ENCODE results near the gene PCDHA8. TPM values are rescaled to one million over a fixed set of nuclear protein-coding genes. Genes with fewer than 3 reads are reported as not detected.
"Not testable (repeated sequence)": the region's sequence is repeated elsewhere in the genome, so short reads cannot be mapped to it uniquely, and the experiment has no call there.

The PCDHA8 gene
- total RNA-seq, 2 experiments from 2014 or later, result not detected

DNA sequence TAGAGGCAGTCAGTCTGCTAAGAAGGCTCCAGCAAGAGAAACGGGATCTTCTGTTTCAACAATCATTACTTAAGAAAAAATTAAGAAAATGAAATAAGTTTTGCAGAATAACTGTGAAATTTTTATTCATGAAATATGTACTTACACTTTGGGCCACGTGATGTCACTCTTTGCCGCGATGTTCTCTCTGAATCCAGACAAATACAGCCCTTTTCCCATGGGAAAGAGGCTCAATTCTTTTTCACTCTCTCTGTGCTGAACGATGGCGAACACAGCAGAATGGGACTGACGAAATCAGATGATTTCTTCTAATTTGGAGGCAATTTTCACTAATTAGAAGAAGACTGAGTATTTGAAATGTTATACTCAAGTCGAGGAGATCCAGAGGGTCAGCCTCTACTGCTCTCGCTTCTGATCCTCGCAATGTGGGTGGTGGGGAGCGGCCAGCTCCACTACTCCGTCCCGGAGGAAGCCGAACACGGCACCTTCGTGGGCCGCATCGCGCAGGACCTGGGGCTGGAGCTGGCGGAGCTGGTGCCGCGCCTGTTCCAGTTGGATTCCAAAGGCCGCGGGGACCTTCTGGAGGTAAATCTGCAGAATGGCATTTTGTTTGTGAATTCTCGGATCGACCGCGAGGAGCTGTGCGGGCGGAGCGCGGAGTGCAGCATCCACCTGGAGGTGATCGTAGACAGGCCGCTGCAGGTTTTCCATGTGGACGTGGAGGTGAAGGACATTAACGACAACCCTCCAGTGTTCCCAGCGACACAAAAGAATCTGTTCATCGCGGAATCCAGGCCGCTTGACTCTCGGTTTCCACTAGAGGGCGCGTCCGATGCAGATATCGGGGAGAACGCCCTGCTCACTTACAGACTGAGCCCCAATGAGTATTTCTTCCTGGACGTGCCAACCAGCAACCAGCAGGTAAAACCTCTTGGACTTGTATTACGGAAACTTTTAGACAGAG is 7.4 kb downstream of the PCDHA8 start, which contains the start of gene PCDHA9:
TSS of gene PCDHA9 (plus strand) at position 244 of the 964 bp plus-strand sequence. CDS start at position 358, 114 bp downstream.
- H3K9me3 Mint-ChIP-seq (ENCODE audit: low read depth), result peaks cover 11% of the 10 kb centered on the region
- H3K4me3 Mint-ChIP-seq, H3K27me3 Mint-ChIP-seq, CTCF ChIA-PET, DNase-seq, ATAC-seq, H3K27ac Mint-ChIP-seq, H3K4me1 Mint-ChIP-seq, H3K36me3 Mint-ChIP-seq: not testable (repeated sequence)

DNA sequence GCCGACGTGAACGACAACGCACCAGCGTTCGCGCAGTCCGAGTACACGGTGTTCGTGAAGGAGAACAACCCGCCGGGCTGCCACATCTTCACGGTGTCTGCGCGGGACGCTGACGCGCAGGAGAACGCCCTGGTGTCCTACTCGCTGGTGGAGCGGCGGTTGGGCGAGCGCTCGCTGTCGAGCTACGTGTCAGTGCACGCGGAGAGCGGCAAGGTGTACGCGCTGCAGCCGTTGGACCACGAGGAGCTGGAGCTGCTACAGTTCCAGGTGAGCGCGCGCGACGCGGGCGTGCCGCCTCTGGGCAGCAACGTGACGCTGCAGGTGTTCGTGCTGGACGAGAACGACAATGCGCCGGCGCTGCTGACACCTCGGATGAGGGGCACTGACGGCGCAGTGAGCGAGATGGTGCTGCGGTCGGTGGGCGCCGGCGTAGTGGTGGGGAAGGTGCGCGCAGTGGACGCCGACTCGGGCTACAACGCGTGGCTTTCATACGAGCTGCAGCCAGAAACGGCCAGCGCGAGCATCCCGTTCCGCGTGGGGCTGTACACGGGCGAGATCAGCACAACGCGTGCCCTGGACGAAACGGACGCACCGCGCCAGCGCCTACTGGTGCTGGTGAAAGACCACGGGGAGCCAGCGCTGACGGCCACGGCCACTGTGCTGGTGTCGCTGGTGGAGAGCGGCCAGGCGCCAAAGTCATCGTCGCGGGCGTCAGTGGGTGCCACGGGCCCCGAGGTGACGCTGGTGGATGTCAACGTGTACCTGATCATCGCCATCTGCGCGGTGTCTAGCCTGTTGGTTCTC is 9.0 kb downstream of the PCDHA8 start:
- H3K9me3 Mint-ChIP-seq (ENCODE audit: low read depth); H3K27me3 Mint-ChIP-seq; H3K27ac Mint-ChIP-seq; H3K4me3 Mint-ChIP-seq; CTCF ChIA-PET; ATAC-seq; DNase-seq; H3K4me1 Mint-ChIP-seq; H3K36me3 Mint-ChIP-seq: not testable (repeated sequence)

DNA sequence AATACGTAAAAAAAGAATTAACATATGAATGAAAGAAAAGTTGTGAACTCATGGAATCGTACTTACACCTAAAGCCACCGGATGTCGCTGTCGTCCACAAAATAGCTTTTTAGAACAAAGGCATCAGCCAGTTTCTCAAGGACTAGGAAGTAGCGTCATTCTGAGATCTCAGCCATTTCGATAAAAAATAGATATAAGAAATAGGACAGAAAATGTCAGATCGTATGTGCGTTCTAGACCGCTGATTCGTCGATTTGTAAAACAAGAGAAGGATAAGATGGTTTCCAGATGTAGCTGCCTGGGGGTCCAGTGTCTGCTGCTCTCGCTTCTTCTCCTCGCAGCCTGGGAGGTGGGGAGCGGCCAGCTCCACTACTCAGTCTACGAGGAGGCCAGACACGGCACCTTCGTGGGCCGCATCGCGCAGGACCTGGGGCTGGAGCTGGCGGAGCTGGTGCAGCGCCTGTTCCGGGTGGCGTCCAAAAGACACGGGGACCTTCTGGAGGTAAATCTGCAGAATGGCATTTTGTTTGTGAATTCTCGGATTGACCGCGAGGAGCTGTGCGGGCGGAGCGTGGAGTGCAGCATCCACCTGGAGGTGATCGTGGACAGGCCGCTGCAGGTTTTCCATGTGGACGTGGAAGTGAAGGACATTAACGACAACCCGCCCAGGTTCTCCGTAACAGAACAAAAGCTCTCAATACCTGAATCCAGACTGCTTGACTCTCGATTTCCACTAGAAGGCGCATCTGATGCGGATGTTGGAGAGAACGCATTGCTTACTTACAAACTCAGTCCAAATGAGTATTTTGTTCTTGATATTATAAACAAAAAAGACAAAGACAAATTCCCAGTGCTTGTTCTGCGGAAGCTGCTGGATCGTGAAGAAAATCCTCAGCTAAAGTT is 15.0 kb downstream of the PCDHA8 start, which contains the start of gene PCDHA10:
TSS of gene PCDHA10 (plus strand) at position 126 of the 903 bp plus-strand sequence. CDS start at position 278, 152 bp downstream.
- peaks cover 13% of the 10 kb centered on the region for H3K9me3 Mint-ChIP-seq (ENCODE audit: low read depth)
- peaks cover 5% of the 10 kb centered on the region for H3K36me3 Mint-ChIP-seq
- ATAC-seq (no peak), DNase-seq (no peak)
- H3K4me1 Mint-ChIP-seq, result no peaks in the 10 kb centered on the region
- CTCF ChIA-PET, result no interaction called here
- H3K27ac Mint-ChIP-seq, result no peak within 1 kb of the TSS
- no peak within 1 kb of the TSS for H3K4me3 Mint-ChIP-seq
- H3K27me3 Mint-ChIP-seq, result peaks cover 9% of the 10 kb centered on the region

DNA sequence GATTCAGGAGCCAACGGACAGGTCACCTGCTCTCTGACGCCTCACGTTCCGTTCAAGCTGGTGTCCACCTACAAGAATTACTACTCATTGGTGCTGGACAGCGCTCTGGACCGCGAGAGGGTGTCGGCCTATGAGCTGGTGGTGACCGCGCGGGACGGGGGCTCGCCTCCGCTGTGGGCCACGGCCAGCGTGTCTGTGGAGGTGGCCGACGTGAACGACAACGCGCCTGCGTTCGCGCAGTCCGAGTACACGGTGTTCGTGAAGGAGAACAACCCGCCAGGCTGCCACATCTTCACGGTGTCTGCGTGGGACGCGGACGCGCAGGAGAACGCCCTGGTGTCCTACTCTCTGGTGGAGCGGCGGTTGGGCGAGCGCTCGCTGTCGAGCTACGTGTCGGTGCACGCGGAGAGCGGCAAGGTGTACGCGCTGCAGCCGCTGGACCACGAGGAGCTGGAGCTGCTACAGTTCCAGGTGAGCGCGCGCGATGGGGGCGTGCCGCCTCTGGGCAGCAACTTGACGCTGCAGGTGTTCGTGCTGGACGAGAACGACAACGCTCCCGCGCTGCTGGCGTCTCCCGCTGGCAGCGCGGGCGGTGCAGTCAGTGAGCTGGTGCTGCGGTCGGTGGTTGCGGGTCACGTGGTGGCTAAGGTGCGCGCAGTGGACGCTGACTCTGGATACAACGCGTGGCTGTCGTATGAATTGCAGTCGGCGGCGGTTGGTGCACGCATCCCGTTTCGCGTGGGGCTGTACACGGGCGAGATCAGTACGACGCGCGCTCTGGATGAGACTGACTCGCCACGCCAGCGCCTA is 16.4 kb downstream of the PCDHA8 start:
- no peak overlapping the region for H3K4me3 Mint-ChIP-seq
- H3K4me1 Mint-ChIP-seq, result no peaks in the 10 kb centered on the region
- no peak overlapping the region for H3K27ac Mint-ChIP-seq
- CTCF ChIA-PET, result interaction anchor here (0.9 kb wide), 1 partner anchor 320 kb away, joined by 3 read pairs; no protein-coding TSS in a partner anchor
- H3K27me3 Mint-ChIP-seq, result peaks cover 9% of the 10 kb centered on the region
- peaks cover 20% of the 10 kb centered on the region for H3K9me3 Mint-ChIP-seq (ENCODE audit: low read depth)
- ATAC-seq (no peak), DNase-seq (no peak)
- peaks cover 5% of the 10 kb centered on the region for H3K36me3 Mint-ChIP-seq

DNA sequence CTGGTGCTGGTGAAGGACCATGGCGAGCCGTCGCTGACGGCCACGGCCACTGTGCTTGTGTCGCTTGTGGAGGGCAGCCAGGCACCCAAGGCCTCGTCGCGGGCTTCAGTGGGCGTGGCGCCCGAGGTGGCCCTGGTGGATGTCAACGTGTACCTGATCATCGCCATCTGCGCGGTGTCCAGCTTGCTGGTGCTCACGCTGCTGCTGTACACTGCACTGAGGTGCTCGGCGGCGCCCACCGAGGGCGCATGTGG is 16.9 kb downstream of the PCDHA8 start:
- no peaks in the 10 kb centered on the region for H3K4me1 Mint-ChIP-seq
- no peak overlapping the region for H3K4me3 Mint-ChIP-seq
- DNase-seq, result no peak
- CTCF ChIA-PET, result no interaction called here
- no peak overlapping the region for H3K27ac Mint-ChIP-seq
- peaks cover 20% of the 10 kb centered on the region for H3K9me3 Mint-ChIP-seq (ENCODE audit: low read depth)
- peaks cover 5% of the 10 kb centered on the region for H3K36me3 Mint-ChIP-seq
- ATAC-seq, result no peak
- H3K27me3 Mint-ChIP-seq, result peaks cover 9% of the 10 kb centered on the region

DNA sequence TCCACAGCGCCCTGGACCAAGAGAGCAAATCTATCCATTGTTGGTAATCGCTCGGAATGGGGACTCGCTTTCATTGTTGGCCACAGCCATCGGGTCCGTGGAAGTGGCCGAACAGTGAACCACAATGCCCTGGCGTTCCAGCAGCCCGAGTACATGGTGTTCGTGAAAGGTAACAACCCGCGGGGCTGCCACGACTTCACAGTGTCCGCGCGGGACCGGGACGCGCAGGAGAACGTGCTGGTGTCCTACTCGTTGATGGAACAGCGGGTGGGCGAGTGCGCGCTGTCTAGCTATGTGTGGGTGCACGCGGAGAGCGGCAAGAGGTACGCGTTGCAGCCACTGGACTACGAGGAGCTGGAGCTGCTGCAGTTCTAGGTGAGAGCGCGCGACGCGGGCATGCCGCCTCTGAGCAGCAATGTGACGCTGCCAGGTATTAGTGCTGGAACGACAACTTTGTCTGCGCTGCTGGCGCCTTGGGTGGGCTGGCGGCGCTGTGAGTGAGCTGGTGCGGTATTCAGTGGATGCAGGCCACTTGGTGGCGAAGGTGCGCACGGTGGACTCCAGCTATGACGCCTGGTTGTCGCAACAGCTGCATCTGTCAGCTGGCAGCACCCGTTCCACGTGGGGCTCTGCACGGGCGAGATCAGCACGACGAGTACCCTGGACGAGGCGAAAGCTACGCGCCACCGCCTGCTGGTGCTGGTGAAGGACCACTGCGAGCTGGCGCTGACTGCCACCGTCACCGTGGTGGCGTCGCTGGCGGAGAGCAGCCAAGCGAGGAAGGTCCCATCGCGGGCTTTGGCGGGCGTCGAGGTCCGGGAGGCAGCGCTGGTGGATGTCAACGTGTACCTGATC is 21.7 kb downstream of the PCDHA8 start:
- ATAC-seq, result no peak

DNA sequence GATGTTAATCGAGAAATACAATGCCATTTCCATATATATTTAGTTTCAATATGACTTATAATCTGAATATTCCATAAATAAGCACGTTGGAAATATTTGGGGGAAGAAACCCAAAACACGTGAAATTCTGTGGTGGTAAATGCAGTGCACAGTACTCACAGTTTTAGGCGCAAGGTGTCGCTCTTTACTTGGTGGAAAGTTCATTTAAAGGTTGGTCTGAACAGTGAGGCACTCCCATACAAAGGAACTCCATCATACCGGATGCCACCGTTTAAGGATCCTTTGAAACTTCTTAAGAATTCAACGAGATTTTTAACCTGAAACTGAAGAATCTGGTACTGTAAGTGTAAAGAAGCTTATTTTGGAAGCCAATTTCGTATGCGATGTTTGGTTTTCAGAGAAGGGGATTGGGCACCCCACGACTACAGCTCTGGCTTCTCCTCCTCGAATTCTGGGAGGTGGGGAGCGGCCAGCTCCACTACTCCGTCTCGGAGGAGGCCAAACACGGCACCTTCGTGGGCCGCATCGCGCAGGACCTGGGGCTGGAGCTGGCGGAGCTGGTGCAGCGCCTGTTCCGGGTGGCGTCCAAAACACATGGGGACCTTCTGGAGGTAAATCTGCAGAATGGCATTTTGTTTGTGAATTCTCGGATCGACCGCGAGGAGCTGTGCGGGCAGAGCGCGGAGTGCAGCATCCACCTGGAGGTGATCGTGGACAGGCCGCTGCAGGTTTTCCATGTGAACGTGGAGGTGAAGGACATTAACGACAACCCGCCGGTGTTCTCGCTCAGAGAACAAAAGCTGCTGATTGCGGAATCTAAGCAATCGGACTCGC is 28.0 kb downstream of the PCDHA8 start, which contains the start of gene PCDHA11:
TSS of gene PCDHA11 (plus strand) at position 237 of the 834 bp plus-strand sequence. CDS start at position 384, 147 bp downstream.
- ATAC-seq (no peak), DNase-seq (no peak)
- Mint-ChIP-seq H3K9me3 (ENCODE audit: low read depth) (peaks cover 6% of the 10 kb centered on the region), H3K4me3 (no peak within 1 kb of the TSS), H3K27me3 (no peaks in the 10 kb centered on the region), H3K27ac (no peak within 1 kb of the TSS), H3K4me1 (no peaks in the 10 kb centered on the region), H3K36me3 (no peaks in the 10 kb centered on the region)
- CTCF ChIA-PET, result no interaction called here

More for the DNA sequence above, 21.7 kb downstream of the PCDHA8 start:
- no peak overlapping the region for H3K4me3 Mint-ChIP-seq
- no peaks in the 10 kb centered on the region for H3K27me3 Mint-ChIP-seq
- H3K27ac Mint-ChIP-seq, result no peak overlapping the region
- H3K9me3 Mint-ChIP-seq (ENCODE audit: low read depth), result peaks cover 8% of the 10 kb centered on the region
- CTCF ChIA-PET, result no interaction called here
- DNase-seq, result no peak
- H3K36me3 Mint-ChIP-seq, result no peaks in the 10 kb centered on the region
- H3K4me1 Mint-ChIP-seq, result no peaks in the 10 kb centered on the region

DNA sequence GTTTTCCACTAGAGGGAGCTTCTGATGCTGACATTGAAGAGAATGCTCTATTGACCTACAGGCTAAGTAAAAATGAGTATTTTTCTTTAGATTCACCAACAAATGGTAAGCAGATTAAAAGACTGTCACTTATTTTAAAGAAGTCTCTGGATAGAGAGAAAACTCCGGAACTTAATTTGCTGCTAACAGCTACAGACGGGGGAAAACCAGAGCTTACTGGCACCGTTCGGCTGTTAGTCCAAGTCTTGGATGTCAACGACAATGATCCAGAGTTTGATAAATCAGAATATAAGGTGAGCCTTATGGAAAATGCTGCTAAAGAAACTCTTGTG is 28.5 kb downstream of the PCDHA8 start:
- Mint-ChIP-seq H3K27me3 (peaks cover 4% of the 10 kb centered on the region), H3K4me1 (no peaks in the 10 kb centered on the region), H3K36me3 (no peaks in the 10 kb centered on the region), H3K27ac (no peak overlapping the region), H3K4me3 (no peak overlapping the region), H3K9me3 (ENCODE audit: low read depth) (peaks cover 6% of the 10 kb centered on the region)
- ATAC-seq (no peak), DNase-seq (no peak)
- CTCF ChIA-PET, result no interaction called here

DNA sequence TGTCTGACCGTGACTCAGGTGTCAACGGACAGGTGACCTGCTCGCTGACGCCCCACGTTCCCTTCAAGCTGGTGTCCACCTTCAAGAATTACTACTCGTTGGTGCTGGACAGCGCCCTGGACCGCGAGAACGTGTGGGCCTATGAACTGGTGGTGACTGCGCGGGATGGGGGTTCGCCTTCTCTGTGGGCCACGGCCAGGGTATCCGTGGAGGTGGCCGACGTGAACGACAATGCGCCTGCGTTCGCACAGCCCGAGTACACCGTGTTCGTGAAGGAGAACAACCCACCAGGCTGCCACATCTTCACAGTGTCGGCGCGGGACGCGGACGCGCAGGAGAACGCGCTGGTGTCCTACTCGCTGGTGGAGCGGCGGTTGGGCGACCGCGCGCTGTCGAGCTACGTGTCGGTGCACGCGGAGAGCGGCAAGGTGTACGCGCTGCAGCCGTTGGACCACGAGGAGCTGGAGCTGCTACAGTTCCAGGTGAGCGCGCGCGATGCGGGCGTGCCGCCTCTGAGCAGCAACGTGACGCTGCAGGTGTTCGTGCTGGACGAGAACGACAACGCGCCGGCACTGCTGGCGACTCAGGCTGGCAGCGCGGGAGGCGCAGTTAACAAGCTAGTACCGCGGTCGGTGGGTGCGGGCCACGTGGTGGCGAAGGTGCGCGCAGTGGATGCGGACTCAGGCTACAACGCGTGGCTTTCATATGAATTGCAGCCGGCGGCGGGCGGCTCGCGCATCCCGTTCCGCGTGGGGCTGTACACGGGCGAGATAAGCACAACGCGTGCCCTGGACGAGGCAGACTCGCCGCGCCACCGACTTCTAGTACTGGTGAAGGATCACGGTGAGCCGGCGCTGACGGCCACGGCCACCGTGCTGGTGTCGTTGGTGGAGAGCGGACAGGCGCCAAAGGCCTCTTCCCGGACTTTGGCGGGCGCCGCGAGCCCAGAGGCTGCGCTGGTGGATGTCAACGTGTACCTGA is 29.5 kb downstream of the PCDHA8 start:
- peaks cover 6% of the 10 kb centered on the region for H3K9me3 Mint-ChIP-seq (ENCODE audit: low read depth)
- peaks cover 8% of the 10 kb centered on the region for H3K27me3 Mint-ChIP-seq
- H3K4me1 Mint-ChIP-seq, result no peaks in the 10 kb centered on the region
- ATAC-seq, result no peak
- CTCF ChIA-PET, result no interaction called here
- DNase-seq, result no peak
- no peaks in the 10 kb centered on the region for H3K36me3 Mint-ChIP-seq
- H3K4me3 Mint-ChIP-seq, result no peak overlapping the region
- H3K27ac Mint-ChIP-seq, result no peak overlapping the region

Measured in activated CD8-positive, alpha-beta memory T cell treated with anti-CD3 and anti-CD28 coated beads, Interleukin-2, amount 10 ng/mL, durations not matched to agents 7 days and 5 days (primary cell).